GM18511 (cell line): ENCODE data around the gene ATP9B.
"Not testable (repeated sequence)": the region's sequence is repeated elsewhere in the genome, so short reads cannot be mapped to it uniquely, and the experiment has no call there.

ENCODE experiments used
- ATAC-seq: cut with Tn5 transposase; IDR thresholded peaks from one replicate; pipeline ENCODE4 v1.9.1; 2021; ENCODE audit warnings: mild to moderate bottlenecking, moderate library complexity; ENCODE audit not compliant: unreplicated experiment

ATP9B gene

GRCh38 chr18:79227621-79228020 is 158.4 kb downstream of the ATP9B start:
- ATAC-seq: no peak

GRCh38 chr18:79229431-79229830 is 160.2 kb downstream of the ATP9B start:
- no peak for ATAC-seq

DNA sequence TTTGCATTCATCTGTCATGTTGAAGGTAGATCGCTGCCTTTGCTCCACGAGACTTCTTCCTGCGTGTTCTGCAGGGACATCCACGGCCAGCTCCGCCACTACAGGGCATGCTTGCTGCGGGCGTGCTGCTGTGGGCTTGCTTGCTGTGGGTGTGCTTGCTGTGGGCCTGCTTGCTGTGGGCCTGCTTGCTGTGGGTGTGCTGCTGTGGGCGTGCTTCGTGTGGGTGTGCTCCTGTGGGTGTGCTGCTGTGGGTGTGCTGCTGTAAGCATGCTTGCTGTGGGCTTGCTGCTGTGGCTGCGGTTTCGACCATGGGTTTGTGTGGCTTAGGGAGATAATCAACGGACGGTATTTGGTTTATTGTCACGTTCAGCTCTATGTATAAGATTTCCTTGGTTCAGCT is 165.2 kb downstream of the ATP9B start:
- ATAC-seq: no peak

- ATAC-seq: no peak
Measured at GRCh38 chr18:79239631-79240030, 170.4 kb downstream of the ATP9B start.

DNA sequence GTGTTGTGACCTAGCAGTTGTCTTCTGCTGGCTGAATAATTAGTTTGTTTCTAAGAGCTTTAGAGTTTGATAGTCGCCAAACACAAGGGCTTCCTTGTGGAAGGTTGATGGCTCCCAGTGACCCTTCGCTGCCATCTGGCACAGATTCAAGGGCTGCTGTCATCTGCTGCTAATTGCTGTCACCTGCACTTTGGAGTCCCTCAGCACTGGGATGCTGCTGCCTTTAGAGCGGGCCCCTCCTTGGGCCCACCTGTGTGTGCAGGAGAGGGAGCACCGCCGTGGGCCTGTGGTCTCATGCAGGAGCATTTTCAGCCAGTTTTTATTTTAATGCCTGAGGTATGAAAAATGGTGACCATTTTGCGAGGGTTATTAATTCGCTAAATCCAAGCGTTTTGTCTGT is 172.6 kb downstream of the ATP9B start:
- no peak for ATAC-seq

DNA sequence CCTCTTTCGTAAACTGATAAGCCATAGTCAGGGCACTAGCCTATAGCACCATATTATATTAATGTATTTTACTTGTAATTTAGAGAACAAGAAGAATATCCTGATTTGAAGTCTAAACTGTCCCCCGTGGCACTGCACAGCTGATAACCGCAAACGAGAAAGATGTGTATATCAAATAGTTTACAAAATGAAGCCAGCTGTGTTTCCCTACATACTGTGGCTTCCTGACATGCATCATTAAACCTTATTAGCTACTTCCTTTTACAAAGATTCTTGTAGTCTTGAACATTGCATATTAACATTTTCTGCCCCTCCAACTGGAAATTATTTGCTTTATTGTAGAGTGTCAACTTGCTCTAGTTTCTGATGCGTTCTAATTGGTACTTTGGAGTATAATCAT is 173.1 kb downstream of the ATP9B start:
- ATAC-seq: peak; percentile 50

DNA sequence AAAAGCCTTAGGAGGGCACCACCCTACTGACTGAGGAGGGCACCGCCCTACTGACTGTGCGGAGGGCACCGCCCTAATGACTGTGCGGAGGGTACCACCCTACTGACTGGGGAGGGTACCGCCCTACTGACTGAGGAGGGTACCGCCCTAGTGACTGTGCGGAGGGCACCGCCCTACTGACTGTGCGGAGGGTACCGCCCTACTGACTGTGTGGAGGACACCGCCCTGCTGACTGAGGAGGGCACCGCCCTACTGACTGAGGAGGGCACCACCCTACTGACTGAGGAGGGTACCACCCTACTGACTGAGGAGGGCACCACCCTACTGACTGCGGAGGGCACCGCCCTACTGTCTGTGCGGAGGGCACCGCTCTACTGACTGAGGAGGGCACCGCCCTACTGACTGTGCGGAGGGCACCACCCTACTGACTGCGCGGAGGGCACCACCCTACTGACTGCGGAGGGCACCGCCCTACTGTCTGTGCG is 176.4 kb downstream of the ATP9B start:
- no peak for ATAC-seq

GRCh38 chr18:79246309-79247108 is 177.3 kb downstream of the ATP9B start:
- peak; percentile 94 for ATAC-seq

- no peak for ATAC-seq
Measured at GRCh38 chr18:79248495-79249060, 179.4 kb downstream of the ATP9B start.

DNA sequence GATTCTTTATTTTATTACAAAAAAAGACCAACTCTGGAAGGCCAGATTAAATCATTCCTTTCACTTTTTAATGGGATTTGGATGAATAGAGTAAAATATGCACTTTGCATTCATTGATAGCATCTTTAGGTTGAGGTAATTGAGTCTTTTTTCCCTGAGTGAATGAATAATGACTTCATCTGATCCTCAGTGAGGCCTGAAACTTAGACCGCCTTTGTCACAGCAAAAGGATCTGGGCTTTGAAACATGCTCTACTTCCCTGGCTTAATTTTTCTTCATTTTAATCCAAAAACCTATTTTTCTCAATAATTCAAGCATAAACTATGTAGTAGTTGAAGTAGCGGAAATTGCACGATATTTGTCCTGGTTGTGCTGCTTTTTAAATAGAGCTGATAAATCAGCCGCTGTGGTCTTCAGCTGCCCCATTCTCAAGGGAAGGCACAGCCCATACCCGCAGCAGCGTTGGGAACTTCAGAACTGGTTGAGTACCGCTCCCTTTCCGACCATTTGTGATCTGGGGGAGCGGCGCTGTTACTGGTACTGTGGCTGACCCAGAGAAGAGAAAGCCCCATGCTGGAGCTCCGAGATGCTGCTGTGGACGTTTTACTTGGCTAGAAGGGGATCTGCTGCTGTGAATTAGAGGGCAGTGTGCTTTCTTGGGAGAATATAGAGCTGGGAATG is 181.2 kb downstream of the ATP9B start:
- ATAC-seq: no peak

GRCh38 chr18:79251021-79251420 is 181.8 kb downstream of the ATP9B start:
- no peak for ATAC-seq

- ATAC-seq: no peak
Measured at GRCh38 chr18:79252904-79253633, 183.9 kb downstream of the ATP9B start.

- no peak for ATAC-seq
Measured at GRCh38 chr18:79257480-79257879, 188.3 kb downstream of the ATP9B start.

GRCh38 chr18:79258447-79258846 is 189.3 kb downstream of the ATP9B start:
- peak; percentile 88 for ATAC-seq

DNA sequence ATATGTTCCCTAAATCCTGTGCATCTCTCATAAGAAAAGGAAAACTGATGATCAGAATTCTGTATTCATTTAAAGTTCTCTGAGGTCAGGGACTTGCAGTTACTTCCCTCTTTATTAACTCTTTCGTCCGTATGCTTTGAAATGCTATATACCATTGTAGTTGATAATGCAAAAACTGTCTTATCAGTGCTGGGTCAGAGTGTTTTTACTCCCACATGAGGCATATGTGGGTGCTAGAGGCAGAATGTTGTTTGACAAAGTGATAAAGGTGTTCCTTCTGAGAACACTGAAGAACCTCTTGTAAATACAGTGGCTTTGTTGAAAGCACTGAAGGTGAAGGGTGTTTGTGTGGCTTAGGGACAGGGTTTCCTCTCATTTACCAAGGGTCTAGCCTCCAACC is 190.0 kb downstream of the ATP9B start:
- no peak for ATAC-seq

- no peak for ATAC-seq
Measured at GRCh38 chr18:79260023-79260422, 190.8 kb downstream of the ATP9B start.

DNA sequence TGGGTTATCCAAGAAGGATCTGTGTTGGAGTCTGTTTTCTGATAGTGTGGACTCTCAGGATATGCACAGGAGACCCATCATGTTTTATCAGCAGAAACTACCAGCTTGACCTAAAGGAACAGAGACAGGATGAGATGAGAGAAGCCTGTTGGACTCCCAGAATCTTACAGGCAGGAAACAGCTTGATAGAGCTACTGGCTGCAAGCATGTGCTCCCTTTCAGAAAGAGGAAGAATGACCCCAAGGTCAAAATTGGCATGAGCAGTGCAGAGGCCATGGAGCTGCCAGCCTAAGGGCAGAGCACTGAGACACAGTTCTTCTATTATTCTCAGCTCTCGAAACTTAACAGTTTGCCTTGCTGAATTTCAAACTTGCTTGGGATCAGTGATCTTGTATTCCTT is 191.3 kb downstream of the ATP9B start:
- ATAC-seq: no peak

- ATAC-seq: not testable (repeated sequence)
Measured at GRCh38 chr18:79265068-79265467, 195.9 kb downstream of the ATP9B start.

DNA sequence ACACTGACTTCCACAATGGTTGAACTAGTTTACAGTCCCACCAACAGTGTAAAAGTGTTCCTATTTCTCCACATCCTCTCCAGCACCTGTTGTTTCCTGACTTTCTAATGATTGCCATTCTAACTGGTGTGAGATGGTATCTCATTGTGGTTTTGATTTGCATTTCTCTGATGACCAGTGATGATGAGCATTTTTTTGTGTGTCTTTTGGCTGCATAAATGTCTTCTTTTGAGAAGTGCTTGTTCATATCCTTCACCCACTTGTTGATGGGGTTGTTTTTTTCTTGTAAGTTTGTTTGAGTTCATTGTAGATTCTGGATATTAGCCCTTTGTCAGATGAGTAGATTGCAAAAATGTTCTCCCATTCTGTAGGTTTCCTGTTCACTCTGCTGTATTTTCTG is 202.6 kb downstream of the ATP9B start:
- ATAC-seq: not testable (repeated sequence)

DNA sequence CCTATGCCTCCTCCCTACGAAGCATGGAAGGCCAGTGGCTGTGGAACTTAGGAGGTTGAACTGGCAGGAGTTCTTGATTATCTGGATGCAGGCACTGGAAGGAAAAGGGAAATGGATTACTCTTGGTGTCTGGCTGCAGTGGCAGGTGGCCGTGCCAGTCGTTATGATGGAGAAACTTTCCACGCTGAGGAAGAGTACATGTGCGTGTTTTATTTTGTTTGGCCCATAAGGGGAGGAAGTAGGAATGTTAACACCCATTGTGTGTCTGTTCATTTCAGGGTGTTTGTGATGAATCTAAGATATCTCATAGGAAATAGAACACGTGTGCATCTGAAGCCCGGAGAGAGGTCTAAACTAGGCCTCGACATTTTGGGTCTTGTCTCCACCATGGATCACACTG is 203.7 kb downstream of the ATP9B start:
- ATAC-seq: no peak

DNA sequence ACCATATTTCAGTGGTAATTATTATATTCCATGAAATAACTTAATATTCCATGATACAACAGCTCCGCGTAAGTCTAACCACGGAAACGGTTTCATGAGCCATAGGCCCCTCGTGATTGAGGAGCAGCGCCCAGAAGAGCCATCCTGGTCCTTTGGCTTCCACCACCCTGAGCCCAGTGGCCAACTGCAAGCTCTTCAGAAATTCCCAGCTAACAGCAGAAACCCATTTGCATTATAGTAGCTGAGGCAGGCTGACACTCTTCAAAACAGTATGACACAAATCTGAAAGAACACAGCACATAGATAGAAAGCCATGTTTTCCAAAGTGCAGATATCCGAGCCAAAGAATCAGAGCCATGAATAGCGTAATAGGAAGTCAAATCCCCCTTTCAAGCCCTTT is 205.6 kb downstream of the ATP9B start:
- peak; percentile 12 for ATAC-seq
